ENCODE data around the gene COL20A1. TPM values are rescaled to one million over a fixed set of nuclear protein-coding genes. Genes with fewer than 3 reads are reported as not detected.

Gene COL20A1
- total RNA-seq, 6 experiments from 2014 or later, result 0.02 TPM; not detected in 5

DNA sequence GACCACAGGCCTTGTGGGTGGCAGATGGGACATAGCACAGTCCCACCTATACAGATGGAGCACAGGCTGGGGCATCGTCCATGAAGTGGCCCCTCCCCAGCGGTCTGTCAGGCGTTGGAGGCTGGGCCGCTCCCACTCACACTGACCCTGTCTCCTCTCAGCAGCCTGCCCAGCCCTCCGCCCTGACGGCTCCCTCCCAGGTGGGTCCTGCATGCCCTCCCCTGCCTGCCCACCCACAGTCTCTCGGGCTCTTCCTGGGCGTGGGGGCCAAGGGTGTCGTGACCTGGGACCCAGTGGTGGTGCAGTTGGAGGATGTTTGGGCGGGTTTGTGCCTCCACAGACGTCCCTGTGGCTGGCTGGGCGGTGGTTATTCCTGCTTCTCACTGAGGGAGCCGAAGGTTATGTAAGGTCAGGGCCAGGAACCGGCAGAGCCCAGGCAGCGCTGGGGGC is 22.3 kb downstream of the COL20A1 start:
- DNase-seq, result no peak
- no peaks in the 10 kb centered on the region for H3K9me3 Mint-ChIP-seq
- TF ChIP-seq, protein P1, sequence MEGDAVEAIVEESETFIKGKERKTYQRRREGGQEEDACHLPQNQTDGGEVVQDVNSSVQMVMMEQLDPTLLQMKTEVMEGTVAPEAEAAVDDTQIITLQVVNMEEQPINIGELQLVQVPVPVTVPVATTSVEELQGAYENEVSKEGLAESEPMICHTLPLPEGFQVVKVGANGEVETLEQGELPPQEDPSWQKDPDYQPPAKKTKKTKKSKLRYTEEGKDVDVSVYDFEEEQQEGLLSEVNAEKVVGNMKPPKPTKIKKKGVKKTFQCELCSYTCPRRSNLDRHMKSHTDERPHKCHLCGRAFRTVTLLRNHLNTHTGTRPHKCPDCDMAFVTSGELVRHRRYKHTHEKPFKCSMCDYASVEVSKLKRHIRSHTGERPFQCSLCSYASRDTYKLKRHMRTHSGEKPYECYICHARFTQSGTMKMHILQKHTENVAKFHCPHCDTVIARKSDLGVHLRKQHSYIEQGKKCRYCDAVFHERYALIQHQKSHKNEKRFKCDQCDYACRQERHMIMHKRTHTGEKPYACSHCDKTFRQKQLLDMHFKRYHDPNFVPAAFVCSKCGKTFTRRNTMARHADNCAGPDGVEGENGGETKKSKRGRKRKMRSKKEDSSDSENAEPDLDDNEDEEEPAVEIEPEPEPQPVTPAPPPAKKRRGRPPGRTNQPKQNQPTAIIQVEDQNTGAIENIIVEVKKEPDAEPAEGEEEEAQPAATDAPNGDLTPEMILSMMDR (IDR thresholded peaks at IDR 0.05), result no peak
- no peaks in the 10 kb centered on the region for H3K4me1 Mint-ChIP-seq (ENCODE audit: low read depth)
- H3K27me3 Mint-ChIP-seq (ENCODE audit: insufficient read depth), result no peaks in the 10 kb centered on the region; the same call in 1 of the 2 replicates
- H3K27ac Mint-ChIP-seq, result no peak overlapping the region
- no peaks in the 10 kb centered on the region for H3K36me3 Mint-ChIP-seq (ENCODE audit: low read depth)
- no peak overlapping the region for H3K4me3 Mint-ChIP-seq

DNA sequence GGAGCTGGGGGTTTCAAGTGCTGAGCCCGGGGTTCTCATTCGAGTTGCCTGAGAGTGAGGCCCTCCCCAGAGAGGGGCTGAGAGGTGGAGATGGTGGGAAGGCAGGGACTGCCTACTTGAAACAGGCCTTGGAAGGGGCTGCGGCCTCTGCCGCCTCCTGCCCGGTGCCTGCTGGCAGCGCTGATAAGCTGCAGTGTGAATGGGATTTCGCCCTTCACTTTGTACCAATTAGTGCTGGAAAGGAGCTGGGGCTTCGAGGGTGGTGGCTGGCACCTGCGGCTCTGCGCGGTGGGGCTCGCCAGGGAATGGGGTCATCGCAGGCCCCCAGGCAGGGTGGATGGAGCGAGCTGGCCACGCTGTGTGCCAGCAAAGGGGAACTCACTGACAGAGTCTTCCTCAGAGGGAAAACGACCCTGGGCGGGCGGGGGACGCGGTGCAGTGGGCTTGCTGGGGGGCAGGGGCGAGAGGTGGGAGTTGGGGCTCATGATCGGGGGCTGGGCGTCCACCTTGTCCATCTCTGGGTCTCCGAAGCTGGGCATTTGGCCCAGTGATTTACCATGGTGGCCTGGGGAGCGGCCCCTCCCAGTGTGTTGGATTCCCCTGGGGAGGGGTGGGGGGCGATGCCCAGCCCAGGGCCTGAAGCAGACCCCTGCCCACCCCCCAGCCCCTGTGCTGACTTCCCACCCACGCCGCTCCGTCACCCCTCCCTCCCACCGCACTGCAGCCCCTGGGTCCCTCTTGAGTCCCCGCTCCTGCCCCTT is 22.9 kb downstream of the COL20A1 start:
- no peaks in the 10 kb centered on the region for H3K36me3 Mint-ChIP-seq (ENCODE audit: low read depth)
- no peaks in the 10 kb centered on the region for H3K9me3 Mint-ChIP-seq
- no peaks in the 10 kb centered on the region; the same call in 1 of the 2 replicates for H3K27me3 Mint-ChIP-seq (ENCODE audit: insufficient read depth)
- TF ChIP-seq, protein P1 (IDR thresholded peaks at IDR 0.05), result no peak
- no peak overlapping the region for H3K4me3 Mint-ChIP-seq
- H3K4me1 Mint-ChIP-seq (ENCODE audit: low read depth), result no peaks in the 10 kb centered on the region
- DNase-seq, result no peak
- H3K27ac Mint-ChIP-seq, result no peak overlapping the region

DNA sequence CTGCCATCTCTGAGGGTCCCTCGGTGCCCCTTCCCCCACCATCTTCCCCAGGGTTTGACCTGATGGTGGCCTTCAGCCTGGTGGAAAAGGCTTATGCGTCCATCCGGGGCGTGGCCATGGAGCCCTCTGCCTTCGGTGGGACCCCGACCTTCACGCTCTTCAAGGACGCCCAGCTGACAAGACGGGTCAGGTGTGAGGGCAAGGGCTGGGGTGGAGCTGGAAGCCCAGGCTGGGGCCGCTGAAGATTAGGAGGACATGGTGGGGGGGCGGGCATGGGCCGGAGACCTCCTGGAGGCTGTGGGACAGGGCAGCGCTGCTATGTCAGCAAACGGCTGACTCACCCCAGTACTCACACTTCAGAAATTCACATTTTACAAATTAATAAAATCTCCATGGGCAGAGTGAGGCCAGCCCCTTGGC is 23.5 kb downstream of the COL20A1 start:
- Mint-ChIP-seq H3K27me3 (ENCODE audit: insufficient read depth) (no peaks in the 10 kb centered on the region; the same call in 1 of the 2 replicates), H3K9me3 (no peaks in the 10 kb centered on the region), H3K4me3 (no peak overlapping the region), H3K27ac (no peak overlapping the region), H3K4me1 (ENCODE audit: low read depth) (peaks cover 6% of the 10 kb centered on the region; the same call in 1 of the 2 replicates), H3K36me3 (ENCODE audit: low read depth) (no peaks in the 10 kb centered on the region)
- DNase-seq, result no peak
- TF ChIP-seq, protein P1 (IDR thresholded peaks at IDR 0.05), result no peak

DNA sequence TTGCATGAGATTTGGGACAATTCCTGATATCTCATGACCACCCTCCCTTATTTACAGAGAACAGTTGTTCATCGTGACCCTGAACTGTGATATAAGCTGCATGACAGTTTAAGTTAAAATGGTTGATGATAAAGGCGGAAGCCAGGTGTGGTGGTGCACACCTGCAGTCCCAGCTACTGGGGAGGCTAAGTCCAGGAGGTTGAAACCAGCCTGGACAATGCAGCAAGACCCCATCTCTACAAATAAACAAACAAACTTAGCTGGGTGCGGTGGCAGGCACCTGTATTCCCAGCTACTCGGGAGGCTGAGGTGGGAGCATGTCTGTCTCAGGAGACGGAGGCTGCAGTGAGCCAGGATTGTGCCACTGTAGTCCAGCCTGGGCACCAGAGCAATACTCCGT is 24.1 kb downstream of the COL20A1 start:
- Mint-ChIP-seq H3K27me3 (ENCODE audit: insufficient read depth) (no peaks in the 10 kb centered on the region; the same call in 1 of the 2 replicates), H3K27ac (no peak overlapping the region), H3K9me3 (no peaks in the 10 kb centered on the region), H3K4me3 (no peak overlapping the region), H3K4me1 (ENCODE audit: low read depth) (peaks cover 6% of the 10 kb centered on the region; the same call in 1 of the 2 replicates), H3K36me3 (ENCODE audit: low read depth) (no peaks in the 10 kb centered on the region)
- TF ChIP-seq, protein P1 (IDR thresholded peaks at IDR 0.05), result no peak
- no peak for DNase-seq

DNA sequence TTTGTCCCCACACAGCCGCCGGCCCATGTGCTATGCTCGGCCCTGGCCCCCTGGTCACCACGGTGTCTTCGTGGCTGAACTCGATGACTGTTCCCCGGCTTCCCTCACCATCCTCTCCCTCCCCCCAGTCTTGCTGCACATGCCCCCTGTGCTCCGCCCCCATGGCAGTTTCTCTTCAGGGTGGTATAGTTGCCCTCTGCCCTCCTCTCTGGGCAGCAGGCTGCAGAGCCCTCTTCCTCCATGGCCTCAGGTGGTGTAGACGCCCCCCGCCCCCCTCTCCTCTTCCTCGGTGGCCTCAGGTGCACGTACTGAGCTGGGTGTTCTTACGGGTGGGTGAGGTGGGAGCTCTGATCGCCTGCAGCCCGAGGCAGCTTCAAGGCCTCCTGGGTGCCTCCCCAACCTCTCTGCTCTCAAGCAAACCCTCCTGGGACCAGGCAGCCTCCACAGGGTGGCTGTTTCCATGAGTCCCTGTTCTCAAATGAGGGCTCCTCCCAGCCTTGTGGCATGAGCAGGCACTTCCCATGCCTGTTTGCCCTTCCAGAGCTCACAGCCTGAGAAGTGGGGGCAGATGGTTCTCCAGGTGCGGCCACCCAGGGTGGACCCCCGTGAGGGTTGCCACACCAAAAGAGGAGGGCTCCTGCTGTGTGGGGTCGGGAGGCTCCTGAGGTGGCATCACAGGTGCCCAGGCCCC is 24.8 kb downstream of the COL20A1 start:
- no peak overlapping the region for H3K4me3 Mint-ChIP-seq
- no peaks in the 10 kb centered on the region for H3K36me3 Mint-ChIP-seq (ENCODE audit: low read depth)
- TF ChIP-seq, protein P1 (IDR thresholded peaks at IDR 0.05), result no peak
- no peaks in the 10 kb centered on the region; the same call in 1 of the 2 replicates for H3K27me3 Mint-ChIP-seq (ENCODE audit: insufficient read depth)
- peaks cover 6% of the 10 kb centered on the region; the same call in 1 of the 2 replicates for H3K4me1 Mint-ChIP-seq (ENCODE audit: low read depth)
- no peak for DNase-seq
- no peaks in the 10 kb centered on the region for H3K9me3 Mint-ChIP-seq
- H3K27ac Mint-ChIP-seq, result no peak overlapping the region
